NCI-H1048 (cell line): ENCODE measurements around the gene FANCG.

Experiments used
- DNase-seq: peaks from one replicate; lab custom pipeline; 2025; lab: John Stamatoyannopoulos, UW

Gene FANCG

DNA sequence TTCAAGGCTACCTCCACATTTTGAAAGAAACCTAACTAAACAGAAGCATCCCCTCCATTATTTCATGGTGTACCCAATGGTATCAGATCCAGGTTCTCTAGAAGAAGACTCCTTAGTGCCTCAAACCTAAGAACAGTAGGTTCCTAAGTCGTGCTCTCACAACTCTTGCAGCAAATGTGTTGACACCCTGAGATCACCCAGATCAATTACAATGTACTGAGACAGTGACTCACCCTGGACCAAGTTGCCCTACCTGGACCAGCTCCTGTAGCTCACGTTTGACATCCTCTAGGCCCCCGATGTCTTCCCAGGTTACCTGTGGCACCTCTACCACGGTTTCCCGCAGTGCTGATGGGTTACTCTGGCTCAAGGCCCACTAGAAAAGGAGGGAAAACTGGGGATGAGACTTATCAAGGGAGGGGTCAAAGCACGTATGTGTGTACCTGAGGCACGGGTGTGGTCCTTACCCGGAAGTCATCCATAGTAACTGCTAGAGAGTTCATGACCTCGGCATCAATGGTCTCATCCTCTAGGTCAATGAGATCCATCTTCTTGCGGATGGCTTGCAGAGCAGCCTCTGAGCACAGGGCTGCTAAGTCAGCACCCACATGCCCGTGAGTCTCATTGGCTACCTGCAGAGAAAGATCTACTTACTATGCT is 19.1 kb downstream of the FANCG start:
- no peak for DNase-seq

DNA sequence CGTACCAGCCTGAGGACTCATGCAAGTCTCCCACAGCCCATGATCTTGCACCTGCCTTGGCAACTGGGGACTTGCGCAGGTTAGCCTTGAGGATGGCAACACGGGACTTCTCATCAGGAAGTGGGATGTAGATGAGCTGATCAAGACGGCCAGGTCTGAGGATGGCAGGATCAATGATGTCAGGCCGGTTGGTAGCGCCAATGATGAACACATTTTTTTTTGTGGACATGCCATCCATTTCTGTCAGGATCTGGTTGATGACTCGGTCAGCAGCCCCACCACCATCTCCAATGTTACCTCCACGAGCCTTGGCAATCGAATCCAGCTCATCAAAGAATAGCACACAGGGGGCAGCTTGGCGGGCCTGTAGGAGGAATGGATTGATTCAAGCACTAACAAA is 20.3 kb downstream of the FANCG start:
- no peak for DNase-seq

GRCh38 chr9:35057271-35057620 is 22.5 kb downstream of the FANCG start:
- no peak for DNase-seq

GRCh38 chr9:35056571-35057270 is 23.0 kb downstream of the FANCG start:
- no peak for DNase-seq

DNA sequence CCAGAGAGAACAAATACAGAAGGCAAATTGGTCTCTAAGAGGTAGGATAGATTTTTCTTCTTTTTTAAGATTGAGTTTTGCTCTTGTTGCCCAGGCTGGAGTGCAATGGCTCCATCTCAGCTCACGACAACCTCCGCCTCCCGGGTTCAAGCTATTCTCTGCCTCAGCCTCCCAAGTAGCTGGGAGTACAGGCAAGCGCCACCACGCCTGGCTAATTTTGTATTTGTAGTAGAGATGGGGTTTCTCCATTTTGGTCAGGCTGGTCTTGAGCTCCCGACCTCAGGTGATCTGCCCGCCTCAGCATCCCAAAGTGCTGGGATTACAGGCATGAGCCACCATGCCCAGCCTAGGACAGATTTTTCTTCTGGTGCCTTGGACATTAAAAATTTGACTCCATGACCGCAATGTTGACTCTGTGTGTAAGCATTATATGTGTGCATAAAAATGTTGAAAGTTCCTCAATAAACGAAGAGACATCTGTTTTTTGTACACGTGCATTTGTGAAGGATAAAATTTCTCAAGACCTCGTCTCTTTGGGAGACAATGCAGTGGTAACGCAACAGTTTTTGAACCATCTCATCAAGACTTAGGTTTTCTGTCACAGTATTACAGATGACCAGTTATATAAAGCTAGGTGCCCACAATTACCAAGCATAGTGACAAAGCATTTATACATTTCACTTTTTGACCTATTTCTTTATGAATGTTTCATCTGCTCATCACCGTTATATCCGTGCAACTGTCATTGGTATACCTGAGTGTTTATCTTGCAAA is 24.7 kb downstream of the FANCG start:
- no peak for DNase-seq

DNA sequence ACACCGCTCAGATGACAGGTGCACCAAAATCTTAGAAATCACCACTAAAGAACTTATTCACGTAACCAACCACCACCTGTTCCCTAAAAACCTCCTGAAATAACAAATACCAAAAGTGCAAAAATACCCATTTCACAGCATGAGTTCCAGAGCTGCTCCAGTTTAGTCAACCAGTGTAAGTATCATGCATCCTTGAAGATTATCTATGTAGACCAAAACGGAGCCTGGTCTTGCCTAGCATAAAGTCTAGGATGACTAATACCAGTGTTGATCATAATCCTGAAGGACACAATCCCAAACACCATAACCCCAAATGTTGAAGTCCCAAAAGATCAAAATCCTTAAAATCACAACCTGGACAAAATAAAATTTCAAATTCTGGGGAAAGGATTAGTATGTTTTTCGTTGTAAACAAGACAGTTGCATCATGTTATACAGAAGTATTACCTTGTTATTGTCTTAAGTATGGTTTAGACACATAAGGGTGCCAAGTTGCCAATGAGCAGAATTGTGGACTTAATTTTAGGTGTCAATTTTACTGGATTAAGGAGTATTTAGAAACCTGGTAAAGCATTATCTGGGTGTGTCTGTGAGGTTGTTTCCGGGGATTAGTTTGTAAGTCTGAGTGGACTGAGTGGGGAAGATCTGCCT is 25.4 kb downstream of the FANCG start:
- no peak for DNase-seq

GRCh38 chr9:35051069-35051967 is 28.4 kb downstream of the FANCG start:
- DNase-seq, result no peak

- no peak for DNase-seq
Observed at GRCh38 chr9:35048511-35048910, 31.2 kb downstream of the FANCG start.

DNA sequence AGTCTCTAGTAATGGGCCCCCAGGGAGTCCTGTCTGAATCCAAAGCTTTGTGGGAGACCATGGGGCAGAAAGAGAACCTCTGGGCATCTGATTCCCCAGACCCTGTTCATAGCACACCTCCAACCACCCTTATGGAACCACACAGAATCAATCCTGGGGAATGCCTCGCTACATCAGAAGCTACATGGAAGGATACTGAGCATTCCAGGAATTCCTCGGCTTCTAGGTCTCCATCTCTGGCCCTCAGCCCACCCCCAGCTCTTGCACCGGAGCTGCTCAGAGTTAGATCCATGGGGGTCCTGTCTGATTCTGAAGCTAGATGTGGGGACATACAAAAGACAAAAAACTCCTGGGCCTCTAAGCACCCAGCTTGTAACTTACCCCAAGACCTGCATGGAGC is 35.7 kb downstream of the FANCG start:
- no peak for DNase-seq

DNA sequence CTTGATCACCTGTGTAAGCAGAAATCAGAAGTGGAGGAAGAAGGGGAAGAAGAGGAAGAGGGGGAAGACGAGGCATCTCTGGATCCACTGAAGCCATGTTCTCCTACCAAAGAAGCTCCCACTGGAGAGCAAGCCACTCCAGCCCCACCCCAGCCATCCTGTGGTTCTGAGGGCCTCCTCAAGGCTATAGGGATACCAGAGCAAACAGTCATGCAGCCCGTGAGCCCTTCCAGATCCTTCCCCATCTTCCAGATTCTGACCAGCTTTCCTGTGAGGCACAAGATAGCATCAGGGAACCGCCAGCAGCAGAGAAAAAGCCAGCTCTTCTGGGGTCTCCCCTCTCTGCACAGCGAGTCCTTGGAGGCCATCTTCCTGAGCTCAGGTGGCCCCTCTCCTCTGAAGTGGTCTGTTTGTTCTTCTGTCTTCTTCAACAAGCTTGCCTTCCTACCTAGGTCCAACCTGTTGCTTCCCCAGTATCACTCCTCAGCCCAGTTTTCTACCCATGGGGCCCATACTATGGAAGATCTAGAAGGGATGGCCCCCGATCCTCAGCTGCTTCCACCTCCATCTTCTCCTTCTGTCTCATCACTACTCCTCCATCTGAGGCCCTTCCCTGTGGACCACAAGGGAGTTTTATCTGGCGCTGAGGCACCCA is 36.7 kb downstream of the FANCG start:
- DNase-seq, result no peak

GRCh38 chr9:35042081-35042604 is 37.6 kb downstream of the FANCG start:
- DNase-seq, result no peak

GRCh38 chr9:35035851-35036701 is 43.7 kb downstream of the FANCG start:
- no peak for DNase-seq

GRCh38 chr9:35033101-35033500 is 46.6 kb downstream of the FANCG start:
- DNase-seq, result no peak

- no peak for DNase-seq
Observed at GRCh38 chr9:35029852-35030251, 49.9 kb downstream of the FANCG start.

GRCh38 chr9:35029241-35029640 is 50.5 kb downstream of the FANCG start:
- no peak for DNase-seq

GRCh38 chr9:35028341-35028740 is 51.4 kb downstream of the FANCG start:
- DNase-seq, result no peak

DNA sequence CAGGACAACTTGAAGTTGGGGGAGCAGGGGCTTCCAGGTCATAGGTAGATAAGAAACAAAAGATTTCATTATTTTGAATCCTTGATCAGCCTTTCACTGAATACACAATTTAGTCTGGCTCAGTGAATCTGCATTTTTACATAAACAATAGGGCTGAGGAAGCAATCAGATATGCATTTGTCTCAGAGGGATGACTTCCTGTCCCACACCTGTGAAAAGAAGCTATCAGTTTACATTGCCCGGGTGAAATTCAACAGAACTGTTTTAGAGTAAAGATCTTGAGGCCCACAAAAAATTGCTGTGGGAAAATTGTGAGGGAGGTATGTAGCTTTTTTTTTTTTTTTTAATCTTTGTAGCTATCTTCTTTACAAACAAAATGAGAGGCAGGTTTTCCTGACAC is 51.9 kb downstream of the FANCG start:
- no peak for DNase-seq

DNA sequence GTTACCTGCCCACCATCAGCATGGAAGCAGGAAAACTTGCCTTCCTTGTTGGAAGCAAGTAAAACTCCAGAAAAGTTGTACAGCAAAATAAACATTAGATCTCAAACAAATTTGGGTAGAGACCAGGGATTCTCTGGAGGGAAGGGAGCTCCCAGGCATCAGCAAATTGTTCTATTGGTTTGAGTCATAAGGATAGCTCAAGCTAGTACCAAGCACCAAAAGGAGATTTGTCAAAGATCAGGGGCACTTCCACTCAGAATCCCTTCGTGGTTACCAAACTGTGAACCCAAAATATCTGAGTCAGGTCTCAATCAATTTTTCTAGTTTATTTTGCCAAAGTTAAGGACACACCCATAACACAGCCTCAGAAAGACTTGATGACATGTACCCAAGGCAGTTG is 52.4 kb downstream of the FANCG start:
- no peak for DNase-seq

GRCh38 chr9:35026671-35027070 is 53.1 kb downstream of the FANCG start:
- no peak for DNase-seq
